Parietal lobe (tissue), 2 donors: ENCODE measurements around the gene DLEU7. TPM values are rescaled to one million over a fixed set of nuclear protein-coding genes. Genes with fewer than 3 reads are reported as not detected.

Source experiments
- small RNA-seq: library from RNA; depleted of rRNA; stranded (forward); fragments of <200 nt; gene quantifications from one replicate; pipeline ENCODE3, GENCODE V24; 2014; ENCODE audit warnings: low replicate concordance
- total RNA-seq: library from RNA; depleted of rRNA; stranded (reverse); fragments of >200 nt; gene quantifications from one replicate; pipeline ENCODE4 v1.2.3, GENCODE V29; 2014

Gene DLEU7
- 19.1 TPM for total RNA-seq

DNA sequence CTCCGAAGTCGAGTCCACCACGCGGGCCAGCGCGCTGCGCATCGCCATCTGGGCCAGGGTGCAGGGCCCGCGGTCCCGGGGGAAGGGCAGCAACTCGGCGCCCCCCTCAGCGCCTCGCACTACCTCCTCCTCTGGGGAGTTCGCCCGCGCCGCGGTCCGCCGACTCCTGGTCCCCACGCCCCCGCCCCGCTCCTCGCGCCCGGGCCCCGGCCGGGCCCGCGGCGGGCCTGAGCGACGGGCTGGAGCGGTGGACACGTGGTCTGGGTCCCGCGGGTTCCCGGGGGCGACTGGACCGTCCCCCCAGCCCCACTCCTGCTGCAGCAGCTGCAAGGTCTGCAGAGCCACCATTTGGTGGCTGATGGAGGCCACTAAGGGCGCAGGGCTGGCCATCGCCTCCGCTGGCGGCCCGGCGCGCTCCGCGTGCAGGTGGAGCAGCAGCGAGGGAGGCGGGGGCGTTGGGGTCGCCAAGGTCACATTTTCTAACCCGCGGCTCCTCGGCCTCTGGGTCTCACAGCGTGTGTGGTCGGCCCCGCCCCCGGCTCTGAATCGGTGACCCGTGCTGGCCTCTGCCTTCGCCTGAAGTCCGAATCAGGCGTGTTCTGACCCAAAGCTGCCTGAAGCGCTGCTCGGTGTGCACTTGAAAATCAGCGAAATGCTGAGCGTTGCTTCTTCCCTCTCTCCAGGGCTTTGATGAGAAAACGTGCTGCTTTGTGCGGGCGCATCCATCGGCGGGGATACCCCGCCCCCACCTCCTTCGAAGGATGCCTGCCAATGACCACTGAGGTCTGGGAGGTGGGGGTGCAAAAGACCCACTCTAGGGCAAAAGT is at the start of gene DLEU7:
Gene DLEU7, minus strand, starts transcription at position 436 of the 827 bp plus-strand sequence. Its CDS starts 46 bp downstream, at position 390.

Small RNAs within 50 kb of the gene (small RNA-seq; reads per million reads assigned to genes)
- gene RNA5SP28 = 0.37 reads per million, percentile 24 among the genes with 10 or more reads in this experiment

Other genes starting within 250 kb of the DLEU7 start
- 167 TPM for gene RNASEH2B, start 66.1 kb upstream of the DLEU7 start, total RNA-seq